Peyer's patch (tissue), 4 donors: ENCODE measurements around the gene FRMD4A. TPM values are rescaled to one million over a fixed set of nuclear protein-coding genes. Genes with fewer than 3 reads are reported as not detected.
A peak's percentile ranks its signal among the peaks of the same experiment; 100 is the strongest.

Experiments used
- DNase-seq, 3 donors: peaks; one replicate each; pipeline ENCODE4 v3.0.0-alpha.2; 2017 to 2019
- H3K27ac ChIP-seq, 4 donors: fragments of 200-600 bp; sonication (generic); one replicate each; pipeline ENCODE4 v1.5.1; 2016 to 2019
- H3K27me3 ChIP-seq, 2 donors: fragments of 200-600 bp; sonication (generic); one replicate each; pipeline ENCODE4 v1.5.1; 2019
- H3K36me3 ChIP-seq, 3 donors: fragments of 200-600 bp; sonication (generic); one replicate each; pipeline ENCODE4 v1.5.1; 2016 to 2019
- H3K4me1 ChIP-seq, 4 donors: fragments of 200-600 bp; sonication (generic); one replicate each; pipeline ENCODE4 v1.5.1; 2016 to 2019
- H3K4me3 ChIP-seq, 4 donors: fragments of 200-600 bp; sonication (generic); 1 replicate in 3 of 4; 2 replicates in 1 of 4; pipeline ENCODE4 v1.5.1; 2016 to 2019; ENCODE audit warnings: mild to moderate bottlenecking in 1 of 4
- H3K9me3 ChIP-seq, 4 donors: fragments of 200-600 bp; sonication (generic); one replicate each; pipeline ENCODE4 v1.5.1; 2016 to 2019; ENCODE audit warnings: mild to moderate bottlenecking in 1 of 4
- POLR2A ChIP-seq, 2 donors: fragments of 450-650 bp; IDR thresholded peaks; one replicate each; pipeline ENCODE4 v1.5.1; 2017; ENCODE audit warnings: antibody characterized with exemption in 2 of 2, mild to moderate bottlenecking in 2 of 2, moderate library complexity in 2 of 2
- total RNA-seq, 4 donors: library from RNA; depleted of rRNA; stranded (reverse); fragments of >200 nt; gene quantifications; one replicate each; pipeline ENCODE4 v1.1.0, GENCODE V29; 2016
- TF ChIP-seq, protein P1 (sequence below), 6 experiments: fragments of 450-650 bp in 4 of 6; fragments of 200-600 bp in 2 of 6; sonication (generic) in 1 of 6; IDR thresholded peaks; one replicate each; pipeline ENCODE4 v1.5.1; 2017 to 2019; ENCODE audit warnings: antibody characterized with exemption in 6 of 6, mild to moderate bottlenecking in 3 of 6, moderate library complexity in 1 of 6

The FRMD4A gene
- total RNA-seq, 4 donors from 2014 or later, result 3.0 to 47.9 (median 5.9) TPM

DNA sequence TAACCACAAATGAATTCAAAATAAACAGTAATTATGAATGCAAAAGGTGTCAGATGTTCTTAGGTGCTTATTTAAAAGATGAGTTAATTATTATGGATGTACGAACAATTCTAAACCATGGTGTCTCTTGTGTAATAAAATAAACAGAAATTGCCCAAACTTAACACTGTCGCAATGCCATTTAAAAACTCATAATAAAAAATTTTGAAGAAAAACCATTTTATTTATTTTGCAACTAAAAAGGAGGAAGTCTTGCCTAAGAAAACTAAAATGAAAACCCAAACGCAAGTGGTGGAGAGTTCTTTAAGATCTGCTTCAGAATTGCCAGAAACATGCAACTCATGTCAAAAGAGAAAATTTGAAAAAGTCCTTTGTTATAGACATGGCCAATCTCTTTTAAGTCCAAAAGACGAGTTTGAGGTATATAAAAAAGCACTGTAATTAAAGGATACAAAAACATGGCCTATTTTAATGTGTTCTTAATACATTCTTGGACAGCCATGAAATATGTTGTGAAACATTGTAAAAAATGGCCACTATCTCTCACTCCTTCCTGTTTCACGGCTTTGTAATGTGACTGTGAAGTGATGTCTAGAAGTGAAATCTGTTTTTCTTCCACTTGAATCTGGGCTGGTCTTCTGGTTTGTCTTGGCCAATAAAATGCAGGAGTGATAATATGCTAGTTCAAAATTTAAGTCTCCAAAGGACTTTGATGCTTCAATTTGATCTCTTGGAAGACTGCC is 421.0 kb downstream of the FRMD4A start:
- no peaks in the 10 kb centered on the region for H3K9me3 ChIP-seq
- H3K4me3 ChIP-seq, result no peak overlapping the region
- peak overlapping the region in 1 of 4 donors; percentile 1 for H3K27ac ChIP-seq
- no peaks in the 10 kb centered on the region for H3K36me3 ChIP-seq
- no peaks in the 10 kb centered on the region for H3K4me1 ChIP-seq
- no peak for DNase-seq
- TF ChIP-seq POLR2A (IDR thresholded peaks at IDR 0.05), result no peak
- TF ChIP-seq, protein P1, sequence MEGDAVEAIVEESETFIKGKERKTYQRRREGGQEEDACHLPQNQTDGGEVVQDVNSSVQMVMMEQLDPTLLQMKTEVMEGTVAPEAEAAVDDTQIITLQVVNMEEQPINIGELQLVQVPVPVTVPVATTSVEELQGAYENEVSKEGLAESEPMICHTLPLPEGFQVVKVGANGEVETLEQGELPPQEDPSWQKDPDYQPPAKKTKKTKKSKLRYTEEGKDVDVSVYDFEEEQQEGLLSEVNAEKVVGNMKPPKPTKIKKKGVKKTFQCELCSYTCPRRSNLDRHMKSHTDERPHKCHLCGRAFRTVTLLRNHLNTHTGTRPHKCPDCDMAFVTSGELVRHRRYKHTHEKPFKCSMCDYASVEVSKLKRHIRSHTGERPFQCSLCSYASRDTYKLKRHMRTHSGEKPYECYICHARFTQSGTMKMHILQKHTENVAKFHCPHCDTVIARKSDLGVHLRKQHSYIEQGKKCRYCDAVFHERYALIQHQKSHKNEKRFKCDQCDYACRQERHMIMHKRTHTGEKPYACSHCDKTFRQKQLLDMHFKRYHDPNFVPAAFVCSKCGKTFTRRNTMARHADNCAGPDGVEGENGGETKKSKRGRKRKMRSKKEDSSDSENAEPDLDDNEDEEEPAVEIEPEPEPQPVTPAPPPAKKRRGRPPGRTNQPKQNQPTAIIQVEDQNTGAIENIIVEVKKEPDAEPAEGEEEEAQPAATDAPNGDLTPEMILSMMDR (IDR thresholded peaks at IDR 0.05), result no peak
- H3K27me3 ChIP-seq, result no peaks in the 10 kb centered on the region

DNA sequence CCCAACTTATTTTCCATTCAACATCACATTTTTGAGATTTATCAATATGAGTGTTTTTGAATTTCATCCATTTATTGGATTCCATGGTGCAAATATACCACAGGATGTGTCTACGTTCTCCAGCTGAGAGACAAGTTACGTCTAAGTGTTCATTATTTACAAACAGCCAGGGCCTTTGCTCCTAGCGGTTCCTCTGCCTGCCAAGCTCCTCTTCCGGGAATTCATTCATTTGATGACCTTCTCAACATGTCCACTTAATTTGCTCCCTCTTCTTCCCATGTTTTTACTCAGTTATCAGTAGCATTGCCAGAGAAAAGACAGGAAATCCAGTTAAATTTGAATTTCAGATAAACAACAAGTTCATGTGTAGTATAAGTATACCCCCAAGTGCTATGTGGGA is 422.2 kb downstream of the FRMD4A start:
- no peak for DNase-seq

DNA sequence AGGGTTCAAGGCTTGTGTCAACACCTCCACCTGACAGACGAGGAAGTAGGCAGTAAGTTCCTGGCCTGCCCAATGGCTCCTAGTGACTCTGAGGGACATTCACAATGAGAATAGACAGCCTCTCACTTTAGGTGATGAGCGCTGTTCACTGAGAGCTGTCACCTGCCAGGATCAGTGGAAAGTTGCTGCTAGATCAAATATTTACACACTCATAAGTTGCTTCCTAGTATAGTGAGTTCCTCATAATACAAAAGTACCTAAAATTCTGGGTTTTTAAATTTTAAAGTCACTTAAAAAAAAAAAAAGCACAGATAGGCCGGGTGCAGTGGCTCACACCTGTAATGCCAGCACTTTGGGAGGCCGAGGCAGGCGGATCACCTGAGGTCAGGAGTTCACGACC is 423.2 kb downstream of the FRMD4A start:
- no peak for TF ChIP-seq POLR2A (IDR thresholded peaks at IDR 0.05)
- TF ChIP-seq, protein P1 (IDR thresholded peaks at IDR 0.05), result no peak
- no peak overlapping the region for H3K27ac ChIP-seq
- H3K4me3 ChIP-seq, result no peak overlapping the region
- no peak for DNase-seq
- H3K36me3 ChIP-seq, result no peaks in the 10 kb centered on the region
- no peaks in the 10 kb centered on the region for H3K27me3 ChIP-seq
- no peaks in the 10 kb centered on the region for H3K4me1 ChIP-seq
- no peaks in the 10 kb centered on the region for H3K9me3 ChIP-seq

More for the DNA sequence above, 422.2 kb downstream of the FRMD4A start:
- Histone ChIP-seq H3K27me3 (no peaks in the 10 kb centered on the region), H3K36me3 (no peaks in the 10 kb centered on the region), H3K4me1 (no peaks in the 10 kb centered on the region), H3K4me3 (no peak overlapping the region), H3K27ac (no peak overlapping the region), H3K9me3 (no peaks in the 10 kb centered on the region)
- no peak for TF ChIP-seq POLR2A (IDR thresholded peaks at IDR 0.05)
- TF ChIP-seq, protein P1 (IDR thresholded peaks at IDR 0.05), result no peak

DNA sequence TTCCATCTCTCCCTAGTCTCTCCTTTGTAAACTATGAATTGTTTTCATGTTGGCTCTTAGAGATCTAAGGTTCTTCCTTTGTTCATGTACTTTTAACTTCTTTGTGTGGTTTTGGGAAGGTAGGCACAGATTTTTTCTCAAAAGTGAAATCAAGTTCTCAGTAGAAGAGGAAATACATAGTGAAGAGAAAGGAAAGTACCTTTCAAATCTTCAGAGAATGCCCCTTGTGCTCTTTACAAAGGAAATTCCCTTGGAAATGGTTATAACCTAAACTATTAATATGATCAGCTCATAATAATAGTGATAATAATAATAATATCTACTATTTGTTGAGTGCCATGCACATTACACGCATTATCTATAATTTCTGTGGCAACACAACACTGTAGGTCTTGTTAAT is 425.4 kb downstream of the FRMD4A start:
- Histone ChIP-seq H3K4me1 (no peaks in the 10 kb centered on the region), H3K9me3 (no peaks in the 10 kb centered on the region), H3K27ac (no peak overlapping the region), H3K27me3 (no peaks in the 10 kb centered on the region), H3K4me3 (no peak overlapping the region), H3K36me3 (no peaks in the 10 kb centered on the region)
- TF ChIP-seq, protein P1 (IDR thresholded peaks at IDR 0.05), result no peak
- TF ChIP-seq POLR2A (IDR thresholded peaks at IDR 0.05), result no peak
- no peak for DNase-seq

DNA sequence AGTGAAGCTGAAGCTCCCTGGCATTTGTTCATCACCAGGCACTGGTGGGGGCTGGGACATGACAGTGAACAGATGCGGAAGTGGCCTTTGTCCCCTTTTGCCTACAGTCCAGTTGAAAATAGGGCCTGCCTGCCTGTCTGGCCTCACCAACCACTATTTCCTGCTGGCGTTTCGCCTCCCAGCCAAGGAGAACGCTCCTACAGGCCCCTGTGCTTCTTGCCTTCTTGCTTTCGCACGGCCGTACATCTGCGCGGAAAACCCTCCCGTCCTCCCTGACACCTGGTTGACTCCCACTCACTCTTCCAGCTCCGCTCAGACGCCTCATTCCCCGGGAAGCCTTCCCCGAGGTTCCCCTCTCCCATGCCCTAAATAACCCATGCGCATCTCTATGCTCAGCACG is 426.7 kb downstream of the FRMD4A start:
- Histone ChIP-seq H3K27ac (no peak overlapping the region), H3K4me1 (no peaks in the 10 kb centered on the region), H3K36me3 (no peaks in the 10 kb centered on the region), H3K9me3 (no peaks in the 10 kb centered on the region), H3K27me3 (no peaks in the 10 kb centered on the region), H3K4me3 (no peak overlapping the region)
- TF ChIP-seq, protein P1 (IDR thresholded peaks at IDR 0.05), result no peak
- no peak for TF ChIP-seq POLR2A (IDR thresholded peaks at IDR 0.05)
- DNase-seq, result no peak
